ENCODE results near the gene RECK.
"Not testable (repeated sequence)": the region's sequence is repeated elsewhere in the genome, so short reads cannot be mapped to it uniquely, and the experiment has no call there.

DNA sequence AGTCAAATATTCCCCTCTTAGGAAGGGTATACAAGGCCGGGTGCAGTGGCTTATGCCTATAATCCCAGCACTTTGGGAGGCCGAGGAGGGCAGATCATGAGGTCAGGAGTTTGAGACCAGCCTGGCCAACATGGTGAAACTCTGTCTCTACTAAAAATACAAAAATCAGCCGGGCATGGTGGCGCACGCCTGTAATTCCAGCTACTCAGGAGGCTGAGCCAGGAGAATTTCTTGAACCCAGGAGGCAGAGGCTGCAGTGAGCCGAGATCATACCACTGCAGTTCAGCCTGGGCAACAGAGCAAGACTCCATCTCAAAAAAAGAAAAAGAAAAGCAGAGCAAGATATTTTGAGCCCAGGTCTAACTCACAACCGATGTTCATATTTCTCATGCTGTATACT lies 95.0 kb downstream of the RECK start:
- not testable (repeated sequence) for TF ChIP-seq ZFX (IDR thresholded peaks at IDR 0.05)
- TF ChIP-seq, protein P1, sequence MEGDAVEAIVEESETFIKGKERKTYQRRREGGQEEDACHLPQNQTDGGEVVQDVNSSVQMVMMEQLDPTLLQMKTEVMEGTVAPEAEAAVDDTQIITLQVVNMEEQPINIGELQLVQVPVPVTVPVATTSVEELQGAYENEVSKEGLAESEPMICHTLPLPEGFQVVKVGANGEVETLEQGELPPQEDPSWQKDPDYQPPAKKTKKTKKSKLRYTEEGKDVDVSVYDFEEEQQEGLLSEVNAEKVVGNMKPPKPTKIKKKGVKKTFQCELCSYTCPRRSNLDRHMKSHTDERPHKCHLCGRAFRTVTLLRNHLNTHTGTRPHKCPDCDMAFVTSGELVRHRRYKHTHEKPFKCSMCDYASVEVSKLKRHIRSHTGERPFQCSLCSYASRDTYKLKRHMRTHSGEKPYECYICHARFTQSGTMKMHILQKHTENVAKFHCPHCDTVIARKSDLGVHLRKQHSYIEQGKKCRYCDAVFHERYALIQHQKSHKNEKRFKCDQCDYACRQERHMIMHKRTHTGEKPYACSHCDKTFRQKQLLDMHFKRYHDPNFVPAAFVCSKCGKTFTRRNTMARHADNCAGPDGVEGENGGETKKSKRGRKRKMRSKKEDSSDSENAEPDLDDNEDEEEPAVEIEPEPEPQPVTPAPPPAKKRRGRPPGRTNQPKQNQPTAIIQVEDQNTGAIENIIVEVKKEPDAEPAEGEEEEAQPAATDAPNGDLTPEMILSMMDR (conservative IDR thresholded peaks at IDR 0.05): not testable (repeated sequence)
